Measurements from ENCODE around the gene MARK3.
"Not testable (repeated sequence)": the region's sequence is repeated elsewhere in the genome, so short reads cannot be mapped to it uniquely, and the experiment has no call there.

Gene MARK3

DNA sequence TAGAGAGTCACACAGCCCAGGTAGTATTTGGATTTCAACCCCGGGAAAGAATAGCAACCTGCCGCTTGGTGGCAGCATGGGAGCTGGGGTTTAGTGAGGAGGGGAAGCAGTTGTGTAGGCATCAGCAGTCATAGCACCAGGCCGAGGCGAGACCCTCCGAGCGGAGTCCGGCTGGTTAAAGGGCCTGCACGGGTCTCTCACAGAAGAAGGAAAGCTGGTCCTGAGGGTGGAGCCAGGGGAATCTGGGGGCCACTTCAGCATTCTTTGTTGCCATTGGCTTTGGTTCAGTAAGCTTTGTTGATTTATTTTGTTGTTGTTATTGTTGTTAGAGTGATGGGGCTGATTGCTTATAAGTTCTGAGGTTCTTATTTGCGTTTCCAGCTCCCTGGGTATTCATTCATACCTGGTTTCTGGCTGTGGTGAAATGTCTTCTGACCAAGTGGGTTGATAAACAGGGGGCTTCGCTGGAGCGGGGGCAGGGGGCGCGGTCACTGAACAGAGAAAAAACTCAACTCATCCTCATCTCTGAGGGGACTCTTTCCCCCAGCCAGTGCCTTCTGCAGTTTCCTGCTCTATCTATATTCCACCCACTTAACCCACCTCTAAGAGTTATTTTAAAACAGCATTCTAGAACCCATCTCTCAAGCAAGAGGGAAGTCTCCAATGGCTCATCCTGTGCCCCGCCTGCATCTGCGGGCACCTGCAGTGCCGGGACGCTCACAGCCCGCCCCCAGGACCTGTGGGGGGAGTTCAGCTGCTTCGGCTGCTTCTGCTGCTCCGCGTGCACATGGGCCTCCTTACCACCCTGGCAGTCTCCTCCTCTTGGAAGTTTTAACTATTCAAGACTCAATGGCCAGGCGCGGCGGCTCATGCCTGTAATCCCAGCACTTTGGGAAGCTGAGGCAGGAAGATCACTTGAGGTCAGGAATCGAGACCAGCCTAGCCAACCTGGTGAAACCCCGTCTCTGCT is 125.8 kb downstream of the MARK3 start:
- DNase-seq (ENCODE audit: low read depth in 2 of 2): no peak

DNA sequence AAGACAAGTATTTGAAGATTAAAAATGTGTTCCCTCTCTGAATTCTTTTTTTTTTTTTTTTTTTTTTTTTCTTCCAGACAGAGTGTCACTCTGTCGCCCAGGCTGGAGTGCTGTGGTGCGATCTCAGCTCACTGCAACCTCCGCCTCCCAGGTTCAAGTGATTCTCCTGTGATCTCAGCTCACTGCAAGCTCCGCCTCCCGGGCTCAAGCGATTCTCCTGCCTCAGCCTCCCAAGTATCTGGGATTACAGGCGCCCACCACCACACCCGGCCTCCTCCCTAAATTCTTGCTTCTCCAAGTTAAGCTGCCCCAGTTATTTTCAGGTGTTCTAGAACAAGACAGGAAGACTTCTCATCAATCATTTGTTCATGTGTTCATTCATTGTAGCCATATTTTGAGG is 127.0 kb downstream of the MARK3 start:
- DNase-seq (ENCODE audit: low read depth in 2 of 2): not testable (repeated sequence)

DNA sequence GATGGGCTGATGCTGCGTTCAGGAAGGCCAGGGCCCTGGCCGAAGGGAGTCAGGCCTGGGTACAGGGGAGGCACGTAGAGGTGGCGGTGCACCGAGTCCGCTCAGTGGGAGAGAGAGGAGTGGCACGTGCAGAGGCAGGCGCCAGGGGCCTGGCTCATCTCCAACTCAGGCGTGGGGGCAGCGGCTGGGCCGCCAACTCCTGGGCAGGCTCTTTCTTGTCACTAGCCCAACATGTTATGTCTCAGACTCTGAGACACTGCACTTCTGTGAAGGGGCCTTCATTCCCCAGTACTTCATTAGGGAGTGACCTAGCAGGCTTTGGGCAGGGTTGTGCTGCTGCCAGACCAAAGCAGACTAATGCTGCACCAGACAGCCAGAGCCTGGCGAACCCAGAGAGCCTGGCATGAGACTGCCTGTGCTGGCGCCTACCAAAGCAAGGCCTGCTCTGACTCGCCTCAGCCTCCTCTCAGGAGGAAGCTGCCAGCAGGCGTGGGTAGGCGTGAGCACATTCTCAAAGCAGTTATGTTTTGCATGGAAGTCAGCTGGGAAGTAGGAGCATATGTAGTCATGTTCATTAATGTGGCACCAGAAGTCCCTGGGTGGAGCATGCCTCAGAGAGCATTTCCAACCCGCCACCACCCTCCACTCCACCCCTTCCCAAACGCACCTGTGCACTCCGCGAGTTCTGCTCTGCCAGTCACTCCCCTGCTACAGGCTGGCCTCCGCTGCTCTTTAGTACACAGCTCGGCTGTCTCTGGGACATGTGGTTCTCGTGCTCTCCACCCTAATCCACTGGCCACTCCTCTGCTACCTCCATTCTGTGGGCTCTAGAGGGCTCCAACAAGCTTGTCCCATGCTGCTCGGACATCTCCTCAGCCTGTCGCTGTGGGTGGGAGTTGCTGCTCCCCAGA is 127.7 kb downstream of the MARK3 start:
- no peak for DNase-seq (ENCODE audit: low read depth in 2 of 2)

DNA sequence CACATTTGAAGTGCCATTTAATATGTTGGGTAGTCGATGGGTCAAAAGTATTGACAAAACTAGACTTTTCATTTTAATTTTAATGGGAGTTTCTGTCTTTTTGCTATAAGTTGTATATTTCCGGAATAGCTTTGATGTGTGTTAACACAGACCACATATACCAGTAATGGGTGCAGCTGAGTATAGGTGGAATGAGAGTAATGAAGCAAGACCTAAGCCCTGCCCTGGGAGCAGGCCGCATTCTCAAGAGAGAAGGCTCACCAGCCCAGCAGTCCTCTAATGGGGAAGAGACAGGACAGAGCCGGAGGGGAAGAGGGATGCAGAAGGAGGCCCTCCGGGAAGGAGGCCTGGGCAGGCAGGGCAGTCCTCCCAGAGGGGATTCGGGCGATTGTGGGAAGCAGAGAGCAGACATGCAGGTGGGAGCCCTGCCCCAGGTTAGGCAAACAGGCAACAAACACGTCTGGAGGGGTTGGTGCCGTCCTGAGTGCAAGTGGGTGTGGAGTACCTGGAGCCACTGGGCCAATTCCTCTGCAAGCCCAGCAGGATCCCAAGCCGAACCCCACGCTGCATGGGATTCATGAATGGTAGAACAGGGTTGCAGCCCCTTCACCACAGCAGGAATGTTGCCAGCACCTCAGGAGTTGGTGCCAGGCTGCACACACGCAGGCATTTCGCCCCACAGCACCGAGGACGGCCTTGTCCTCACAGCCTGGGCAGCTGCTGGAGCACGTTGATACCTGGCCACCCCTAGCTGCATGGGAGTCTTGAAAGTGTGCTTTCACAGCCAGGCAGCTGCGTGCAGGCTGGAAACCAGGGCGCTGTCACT is 129.6 kb downstream of the MARK3 start:
- no peak for DNase-seq (ENCODE audit: low read depth in 2 of 2)

DNA sequence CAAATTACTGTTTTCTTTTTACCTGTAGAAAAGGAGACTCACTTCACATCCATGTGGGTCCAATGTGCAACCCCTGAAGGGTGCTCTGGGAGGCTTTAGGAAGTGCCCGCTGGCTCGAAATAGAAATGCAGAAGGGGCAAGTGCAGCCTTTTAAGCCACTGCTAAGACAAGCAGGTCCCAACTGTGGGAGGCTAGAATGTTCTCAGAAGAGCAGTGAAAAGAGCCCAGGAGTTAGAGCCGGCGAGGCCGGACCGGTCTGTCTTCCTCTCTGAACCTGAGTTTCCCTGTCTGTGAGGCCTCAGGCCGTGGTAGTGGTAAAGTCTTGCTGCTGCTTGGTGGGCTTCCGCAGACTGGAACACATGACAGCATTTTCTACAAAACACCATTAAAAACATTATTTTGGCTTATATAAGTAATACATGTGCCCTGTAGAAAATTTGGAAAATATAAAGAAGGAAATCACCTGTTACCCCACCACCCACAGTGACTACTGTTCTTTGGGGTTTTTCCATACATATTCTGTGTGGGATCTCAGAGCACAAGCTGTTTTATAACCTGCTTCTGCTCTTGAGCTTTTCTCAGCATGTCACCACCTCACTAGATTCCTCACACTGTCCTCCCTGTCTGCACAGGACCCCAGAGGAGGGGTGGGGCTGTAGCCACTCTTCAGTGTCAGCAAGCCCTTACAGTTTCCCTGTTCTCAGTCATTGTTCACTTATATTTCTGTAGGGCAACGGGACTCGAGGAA is 131.4 kb downstream of the MARK3 start:
- no peak for DNase-seq (ENCODE audit: low read depth in 2 of 2)

DNA sequence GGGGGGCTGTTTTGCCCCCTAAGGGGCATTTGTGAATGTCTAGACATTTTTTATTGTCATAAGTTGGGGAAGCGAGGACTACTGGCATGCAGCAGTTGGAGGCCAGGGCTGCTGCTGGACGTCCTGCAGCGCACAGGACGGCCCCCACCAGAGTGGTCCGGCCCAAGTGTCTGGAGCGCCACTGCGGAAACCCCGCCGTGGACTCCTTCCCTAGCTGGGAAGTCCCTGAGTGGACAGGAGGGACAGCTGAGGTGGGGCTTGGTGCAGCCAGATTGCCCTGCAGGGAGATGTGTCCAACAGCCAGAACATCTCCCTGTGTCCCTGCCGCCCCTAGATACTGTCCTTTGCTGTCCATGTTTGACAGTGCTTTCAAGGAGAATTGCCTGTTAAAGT is 132.0 kb downstream of the MARK3 start:
- no peak for DNase-seq (ENCODE audit: low read depth in 2 of 2)

DNA sequence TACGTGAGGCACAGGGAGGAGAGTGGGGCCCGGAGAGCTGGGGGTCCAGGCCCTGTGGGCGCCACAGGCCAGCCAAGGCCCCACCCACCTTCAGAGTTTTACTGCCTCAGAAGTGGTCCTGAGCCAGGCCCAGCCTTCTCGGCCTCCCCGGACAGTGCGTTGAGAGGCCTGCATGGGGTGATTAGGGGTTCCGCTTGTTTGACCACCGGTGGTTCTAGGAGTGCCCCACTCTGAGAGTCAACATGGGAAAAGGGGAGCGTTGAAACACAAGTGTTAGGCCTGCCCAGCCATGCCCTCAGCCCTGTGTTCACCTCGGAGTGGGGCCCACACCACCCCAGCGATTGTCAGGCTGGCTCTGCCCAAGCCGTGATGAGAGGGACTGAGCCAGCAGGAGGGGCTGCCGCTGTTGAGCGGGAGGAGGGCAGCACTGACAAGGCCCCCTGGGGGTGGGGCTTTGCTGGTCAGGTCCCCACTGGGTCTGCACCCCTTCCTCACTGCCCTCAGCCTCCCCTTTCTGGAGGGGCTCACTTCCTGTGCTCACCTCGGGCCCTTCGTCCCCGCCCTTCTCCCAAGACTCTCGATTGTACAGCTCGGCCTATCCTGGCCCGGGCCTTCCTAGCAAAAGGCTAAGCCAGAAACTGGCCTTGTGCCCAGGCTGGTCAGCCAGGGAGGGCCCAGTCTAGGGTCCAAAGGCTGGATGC is 132.7 kb downstream of the MARK3 start:
- DNase-seq (ENCODE audit: low read depth in 2 of 2): no peak

DNA sequence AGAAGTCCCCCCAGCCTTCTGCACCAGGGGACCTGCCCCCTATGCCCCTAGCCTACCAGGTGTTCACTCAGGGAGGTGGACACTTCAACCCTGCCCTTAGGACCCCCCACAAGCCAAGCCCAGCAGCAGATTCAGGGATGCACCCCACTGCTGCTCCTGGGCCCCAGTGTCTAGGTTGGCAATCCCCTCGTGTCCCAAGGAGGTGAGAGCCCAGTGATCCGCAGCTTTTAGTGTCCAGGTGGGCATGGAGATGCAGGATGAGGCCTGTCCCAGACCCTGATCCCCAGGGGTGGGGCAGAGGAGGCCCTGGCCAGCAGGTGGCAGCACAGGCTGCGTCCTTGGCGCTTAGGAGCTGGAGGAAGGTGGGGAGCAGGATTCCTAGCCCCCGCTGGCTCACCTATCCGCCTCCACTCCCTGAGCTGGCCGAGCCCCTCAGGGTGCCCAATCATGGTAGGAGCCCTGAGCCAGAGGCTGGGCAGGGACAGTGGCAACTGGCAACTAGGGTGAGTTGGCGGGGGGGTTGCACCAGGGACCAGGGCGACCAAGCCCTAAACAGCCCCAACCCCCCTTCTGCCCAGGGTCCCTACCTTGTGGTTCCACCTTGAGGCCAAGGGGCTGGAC is 133.3 kb downstream of the MARK3 start:
- peak; percentile 49 to 61 for DNase-seq (ENCODE audit: low read depth in 2 of 2)

DNA sequence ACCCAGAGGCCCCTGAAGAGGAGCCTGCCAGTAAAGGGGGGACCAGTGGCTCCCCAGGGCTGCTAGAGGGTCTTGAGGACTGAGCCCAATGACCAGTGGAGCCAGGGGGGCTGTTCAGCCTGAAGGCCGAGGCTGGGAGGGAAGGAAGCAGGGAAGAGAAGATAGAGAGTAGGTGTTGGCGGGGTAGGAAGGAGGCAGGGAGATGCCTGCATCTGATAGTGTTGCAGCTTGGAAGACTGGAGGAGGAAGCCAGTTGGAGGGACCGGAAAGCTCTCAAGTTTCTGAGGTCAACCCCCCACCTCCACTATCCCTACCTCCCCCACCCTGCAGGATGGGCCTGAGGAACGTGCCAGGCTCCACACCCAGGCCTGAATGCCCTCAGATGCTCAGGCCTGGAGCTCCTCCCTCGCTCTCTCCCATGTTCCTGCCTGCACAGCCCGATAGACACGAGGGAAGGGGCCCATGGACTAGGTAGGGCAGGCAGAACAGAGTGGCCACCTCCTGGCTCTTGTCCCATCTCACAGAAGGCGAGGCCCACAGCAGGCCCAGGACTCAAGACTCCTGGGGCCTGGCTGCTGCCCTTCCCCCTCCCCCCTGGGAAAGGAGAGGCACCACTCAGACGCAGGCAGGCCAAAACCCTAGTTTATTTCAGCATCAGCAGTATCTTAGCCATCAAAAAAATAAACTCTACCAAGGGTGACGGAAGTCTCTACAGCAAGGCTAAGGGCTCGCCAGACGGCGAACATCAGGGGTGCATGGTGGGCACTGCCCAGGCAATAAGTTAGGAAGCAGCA is 134.0 kb downstream of the MARK3 start:
- no peak for DNase-seq (ENCODE audit: low read depth in 2 of 2)

DNA sequence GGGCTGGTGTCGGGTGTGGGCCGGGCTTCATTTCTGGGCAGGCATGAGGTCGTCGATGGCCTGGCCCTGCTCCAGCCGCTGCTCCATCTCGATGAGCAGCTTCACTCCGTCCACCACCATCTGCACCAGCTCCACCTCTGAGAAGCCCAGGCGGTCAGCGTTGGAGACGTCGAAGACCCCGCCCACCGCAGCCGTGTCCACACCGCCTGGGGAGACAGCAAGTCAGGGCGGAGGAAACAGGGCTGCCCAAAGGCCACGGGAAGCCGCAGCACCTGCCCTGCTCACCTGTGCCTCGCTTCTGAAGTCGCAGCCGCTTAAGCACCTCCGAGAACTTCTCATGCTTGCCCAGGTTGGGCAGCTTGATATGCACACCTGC is 134.6 kb downstream of the MARK3 start:
- DNase-seq (ENCODE audit: low read depth in 2 of 2): no peak

DNA sequence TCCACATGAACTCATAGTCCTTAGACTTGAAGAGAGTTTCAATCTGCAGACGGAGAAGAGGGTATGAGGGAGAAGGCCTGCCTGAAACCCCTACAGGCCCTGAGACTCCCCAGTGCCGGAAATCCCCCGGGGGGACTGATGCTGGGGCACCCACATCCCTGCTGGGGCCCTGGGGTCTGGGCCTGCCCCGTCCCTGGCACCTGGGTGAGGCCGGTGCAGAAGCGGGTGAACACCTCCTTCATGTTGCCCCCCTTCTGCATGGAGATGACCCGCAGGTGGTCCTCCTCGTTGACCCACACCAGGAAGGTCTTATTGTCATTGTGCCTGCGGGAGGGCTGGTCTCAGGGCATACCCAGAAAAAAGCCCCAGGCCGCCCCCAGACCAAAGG is 135.0 kb downstream of the MARK3 start:
- DNase-seq (ENCODE audit: low read depth in 2 of 2): no peak

DNA sequence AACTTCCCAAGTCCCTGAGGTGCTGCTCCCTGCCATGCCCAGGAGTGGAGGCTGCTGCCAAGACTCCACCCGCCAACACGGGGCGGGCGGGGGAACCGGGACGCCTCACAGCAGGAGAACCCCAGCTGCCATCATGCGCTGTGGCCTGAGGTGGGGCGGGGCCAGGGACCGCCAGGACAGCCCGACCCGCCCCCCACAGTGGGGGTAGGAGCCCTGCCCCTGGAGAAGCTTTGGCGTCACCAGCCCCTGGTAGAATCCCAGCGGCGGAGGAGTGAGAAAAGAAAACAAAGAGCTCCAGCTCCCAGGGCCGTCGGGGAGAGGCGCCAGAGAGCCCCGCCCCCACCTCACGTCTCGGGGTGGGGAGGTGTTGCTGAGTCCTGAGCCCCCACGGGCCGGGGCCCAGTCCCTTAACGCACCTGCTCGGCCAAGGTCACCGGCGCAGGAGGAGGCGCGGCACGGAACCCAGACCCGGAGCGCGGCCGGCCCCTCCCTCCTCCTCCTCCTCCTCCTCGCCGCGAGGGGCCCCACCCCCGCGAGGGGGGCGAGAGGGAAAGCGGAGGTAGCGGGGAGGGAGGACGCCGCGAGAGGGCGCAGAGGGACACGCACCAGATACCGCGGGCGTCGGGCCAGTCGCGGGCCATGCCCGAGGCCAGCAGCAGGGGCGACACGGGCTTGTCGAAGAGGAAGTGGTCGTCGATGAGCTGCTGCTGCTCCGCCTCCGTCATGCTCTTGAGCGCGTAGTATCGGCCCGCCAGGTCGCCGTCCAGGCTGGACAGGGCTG is 135.6 kb downstream of the MARK3 start:
- DNase-seq (ENCODE audit: low read depth in 2 of 2): peak; percentile 34 to 36

DNA sequence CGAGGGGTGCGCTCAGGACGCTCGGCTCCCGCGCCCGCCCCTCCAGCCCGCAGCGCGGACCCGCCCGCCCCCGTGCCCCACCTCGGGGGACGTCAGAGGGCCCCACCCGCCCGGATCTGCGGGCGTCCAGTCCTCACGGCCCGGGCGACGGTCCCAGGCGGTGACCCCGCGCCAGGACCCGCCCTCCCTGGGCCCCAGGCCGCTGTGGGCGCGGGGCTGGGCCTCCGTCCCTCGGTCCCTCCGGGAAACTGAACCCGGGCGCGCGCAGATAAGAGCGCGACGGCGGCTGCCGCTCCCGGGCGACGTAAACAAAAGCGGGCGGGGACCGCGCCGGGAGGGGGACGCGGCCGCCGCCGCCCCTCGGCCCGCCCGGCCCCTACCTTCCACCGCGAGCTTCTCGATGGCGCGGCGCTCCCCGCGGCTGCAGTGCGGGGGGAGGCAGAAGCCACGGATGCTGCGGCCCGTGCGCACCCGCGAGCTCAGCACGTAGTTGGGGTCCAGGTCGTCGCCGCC is 136.3 kb downstream of the MARK3 start:
- no peak for DNase-seq (ENCODE audit: low read depth in 2 of 2)

DNA sequence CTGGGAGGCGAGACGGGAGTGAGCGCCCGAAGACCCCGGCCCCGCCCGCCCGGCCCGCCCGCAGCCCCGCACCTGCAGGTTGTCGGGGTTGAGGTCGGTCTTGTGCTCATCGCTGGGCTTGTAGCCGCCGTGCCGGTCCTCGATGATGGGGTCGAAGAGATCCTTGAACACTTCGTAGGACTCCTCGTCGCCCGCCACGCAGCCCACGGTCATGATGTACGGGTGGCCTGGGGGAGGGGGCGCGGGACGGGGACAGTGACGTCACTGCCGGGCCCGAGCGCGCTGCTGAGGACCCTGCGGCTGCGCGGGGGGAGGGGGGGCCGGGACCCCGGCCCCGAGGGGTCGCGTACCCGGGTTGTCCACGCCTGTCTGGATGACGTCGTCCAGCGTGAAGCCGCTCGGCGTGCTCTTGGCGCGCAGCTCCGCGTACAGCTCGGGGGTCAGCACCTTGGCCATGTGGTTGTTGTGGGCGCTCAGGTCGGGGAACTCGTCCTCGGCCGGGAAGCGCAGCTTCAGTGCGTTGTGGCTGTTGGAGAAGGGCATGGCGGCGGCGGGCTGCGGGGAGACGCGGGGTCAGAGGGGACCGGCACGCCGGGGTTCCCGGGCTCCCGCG is 136.8 kb downstream of the MARK3 start:
- DNase-seq (ENCODE audit: low read depth in 2 of 2): no peak

DNA sequence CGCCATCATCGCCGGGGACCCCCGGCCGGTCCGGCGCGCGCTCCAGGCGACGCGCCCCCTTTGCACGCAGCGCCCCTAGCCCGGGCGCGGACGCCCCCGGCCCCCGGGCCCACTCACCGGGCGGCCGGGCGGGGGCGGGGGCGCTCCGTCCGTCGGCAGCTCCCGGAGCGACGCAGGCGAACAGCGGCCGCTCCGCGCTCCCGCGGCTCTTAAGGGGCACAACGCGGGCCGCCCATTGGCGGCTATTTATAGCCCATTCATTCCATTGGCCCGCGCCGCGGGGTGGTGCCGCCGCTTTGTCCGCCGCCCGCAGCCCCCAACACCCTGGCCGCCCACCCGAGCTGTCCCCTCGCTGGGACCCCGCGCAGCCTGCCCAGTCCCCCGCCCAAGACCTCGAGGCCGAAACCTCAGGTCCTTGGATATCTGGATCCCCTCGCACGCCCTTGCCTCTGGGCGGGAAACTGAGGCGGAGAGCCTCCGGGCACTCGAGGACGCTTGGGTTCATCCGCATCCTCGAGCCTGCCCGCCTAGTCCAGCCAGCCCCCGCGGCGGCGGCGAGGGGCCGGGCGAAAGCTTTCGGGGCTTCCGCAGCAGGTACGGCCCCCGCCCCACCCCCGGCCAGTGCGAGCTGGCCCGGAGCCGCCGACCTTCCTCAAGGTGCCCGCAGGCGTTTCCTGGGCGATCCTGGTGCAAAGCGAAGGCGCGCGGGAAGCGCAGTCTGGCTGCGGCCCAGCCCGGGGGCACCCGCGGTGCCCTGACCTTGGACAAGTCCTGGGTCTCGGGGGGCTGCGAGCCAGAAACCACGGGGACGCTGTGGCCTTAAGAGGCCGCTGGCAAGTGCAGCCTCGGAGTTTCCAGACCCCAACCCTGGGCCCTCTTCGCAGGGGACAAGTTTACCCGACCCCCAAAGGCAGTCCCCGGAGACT is 137.7 kb downstream of the MARK3 start, which contains the start of gene CKB:
TSS of gene CKB (minus strand) at position 182 of the 926 bp plus-strand sequence. CDS start 337 bp downstream, outside the sequence.
- DNase-seq (ENCODE audit: low read depth in 2 of 2): no peak

DNA sequence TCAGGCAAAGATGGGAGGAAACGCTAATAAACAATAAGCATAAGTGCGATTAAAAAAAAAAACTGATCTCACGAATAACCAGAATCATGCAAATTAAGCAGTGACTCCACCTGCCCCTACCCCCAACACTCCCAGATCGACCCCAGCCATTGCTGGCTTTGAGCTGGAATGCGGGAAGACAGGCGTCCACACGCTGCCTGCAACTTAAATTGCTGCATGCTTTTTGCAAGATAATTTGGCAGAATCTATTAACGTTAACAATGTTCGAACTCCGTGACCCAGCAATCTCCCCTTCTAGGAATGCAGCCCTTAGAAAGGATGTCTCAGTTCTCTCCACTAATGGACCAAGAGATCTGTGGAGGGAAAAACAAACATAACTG is 138.3 kb downstream of the MARK3 start:
- DNase-seq (ENCODE audit: low read depth in 2 of 2): no peak

Measured in stimulated activated CD4-positive, alpha-beta T cell treated with anti-CD3 and anti-CD28 coated beads, Interleukin-4, amount 100 ng/mL, for 48 hours (primary cell).